ENCODE results near the gene CYBA. TPM values are rescaled to one million over a fixed set of nuclear protein-coding genes. Genes with fewer than 3 reads are reported as not detected.
"Not testable (repeated sequence)": the region's sequence is repeated elsewhere in the genome, so short reads cannot be mapped to it uniquely, and the experiment has no call there.

The CYBA gene
- total and polyA plus RNA-seq, 3 experiments from 2014 or later: 208 to 1,129 (median 237) TPM

GRCh38 chr16:88677721-88678120, 26.9 kb upstream of the CYBA start:
- DNase-seq: no peak
- Mint-ChIP-seq H3K9me3 (no peaks in the 10 kb centered on the region), H3K4me1 (peaks cover 17 to 26% (median 20%) of the 10 kb centered on the region in 3 donors), H3K27me3 (no peaks in the 10 kb centered on the region), H3K4me3 (no peak overlapping the region), H3K27ac (no peak overlapping the region), H3K36me3 (peaks cover 0 to 52% (median 0%) of the 10 kb centered on the region in 3 donors)
- POLR2A ChIA-PET: no interaction called here
- Histone ChIP-seq H3K27ac (ENCODE audit: low read depth, low read length) (no peak overlapping the region), H3K4me3 (ENCODE audit: low read length) (no peak overlapping the region), H3K36me3 (ENCODE audit: insufficient read depth, low read length) (peaks cover 21% of the 10 kb centered on the region), H3K27me3 (ENCODE audit: insufficient read depth, low read length, poor library complexity, severe bottlenecking) (no peaks in the 10 kb centered on the region), H3K4me1 (ENCODE audit: insufficient read depth, low read length) (peaks cover 22% of the 10 kb centered on the region), H3K9me3 (ENCODE audit: low read length) (no peaks in the 10 kb centered on the region)
- CTCF ChIA-PET: interaction anchor here (1.5 kb wide), 1 partner anchor 60 kb away, joined by 3 read pairs; no protein-coding TSS in a partner anchor

DNA sequence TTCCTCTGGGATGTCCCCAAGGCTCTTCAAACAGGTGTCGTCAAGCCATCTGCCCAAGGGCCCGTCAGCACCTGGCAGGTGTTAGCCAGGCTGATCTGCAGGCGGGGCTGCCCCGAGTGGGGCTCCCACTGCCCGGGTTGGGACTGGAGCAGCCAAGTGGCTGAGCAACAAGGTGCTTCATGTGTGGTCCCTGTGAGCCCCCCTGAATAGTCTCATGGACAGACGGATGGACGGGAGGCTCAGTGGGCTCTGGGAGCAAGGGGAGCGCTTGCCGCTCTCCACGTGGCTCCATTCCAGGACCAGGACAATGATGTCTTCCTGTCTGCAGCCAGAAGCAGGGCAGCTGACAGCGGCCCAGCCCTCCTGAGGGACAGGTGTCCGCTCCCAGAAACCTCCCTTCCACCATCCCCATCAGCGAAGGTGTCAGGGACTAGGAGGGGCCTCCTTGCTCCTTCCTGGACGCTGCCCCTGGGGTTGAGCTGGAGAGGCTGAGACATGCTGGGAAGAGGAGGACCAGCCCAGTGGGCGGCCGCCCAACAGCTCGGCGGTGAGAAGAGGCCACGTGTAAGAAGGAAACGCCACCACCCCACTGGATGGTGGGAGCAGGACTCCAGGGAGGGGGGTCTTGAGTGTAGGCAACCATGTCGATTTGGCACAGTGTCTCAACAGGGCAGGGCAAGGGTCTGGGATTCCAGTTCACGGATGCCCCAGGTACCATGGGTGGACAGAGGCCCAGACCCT, 25.8 kb upstream of the CYBA start:
- H3K27me3 Mint-ChIP-seq: no peaks in the 10 kb centered on the region
- peaks cover 7 to 16% (median 11%) of the 10 kb centered on the region in 3 donors for H3K4me1 Mint-ChIP-seq
- H3K27ac Mint-ChIP-seq: peak overlapping the region in 2 of 8 donors; percentile 42 to 73
- no peak overlapping the region for H3K27ac ChIP-seq (ENCODE audit: low read depth, low read length)
- peaks cover 13% of the 10 kb centered on the region for H3K4me1 ChIP-seq (ENCODE audit: insufficient read depth, low read length)
- peaks cover 21% of the 10 kb centered on the region for H3K36me3 ChIP-seq (ENCODE audit: insufficient read depth, low read length)
- peaks cover 0 to 51% (median 0%) of the 10 kb centered on the region in 3 donors for H3K36me3 Mint-ChIP-seq
- POLR2A ChIA-PET: no interaction called here
- H3K4me3 Mint-ChIP-seq: no peak overlapping the region
- no peaks in the 10 kb centered on the region for H3K27me3 ChIP-seq (ENCODE audit: insufficient read depth, low read length, poor library complexity, severe bottlenecking)
- no peak overlapping the region for H3K4me3 ChIP-seq (ENCODE audit: low read length)
- H3K9me3 Mint-ChIP-seq: no peaks in the 10 kb centered on the region
- DNase-seq: no peak
- CTCF ChIA-PET: interaction anchor here (1.5 kb wide), 1 partner anchor 61 kb away, joined by 3 read pairs; no protein-coding TSS in a partner anchor
- H3K9me3 ChIP-seq (ENCODE audit: low read length): no peaks in the 10 kb centered on the region

GRCh38 chr16:88673716-88674379, 23.0 kb upstream of the CYBA start:
- no peak for DNase-seq
- no peaks in the 10 kb centered on the region for H3K27me3 ChIP-seq (ENCODE audit: insufficient read depth, low read length, poor library complexity, severe bottlenecking)
- Mint-ChIP-seq H3K9me3 (no peaks in the 10 kb centered on the region), H3K27ac (no peak overlapping the region), H3K4me3 (no peak overlapping the region), H3K4me1 (no peaks in the 10 kb centered on the region), H3K36me3 (peaks cover 0 to 35% (median 0%) of the 10 kb centered on the region in 3 donors), H3K27me3 (no peaks in the 10 kb centered on the region)
- H3K36me3 ChIP-seq (ENCODE audit: insufficient read depth, low read length): peaks cover 14% of the 10 kb centered on the region
- H3K4me3 ChIP-seq (ENCODE audit: low read length): no peak overlapping the region
- H3K27ac ChIP-seq (ENCODE audit: low read depth, low read length): no peak overlapping the region
- POLR2A ChIA-PET: no interaction called here
- H3K4me1 ChIP-seq (ENCODE audit: insufficient read depth, low read length): no peaks in the 10 kb centered on the region
- CTCF ChIA-PET: no interaction called here
- no peaks in the 10 kb centered on the region for H3K9me3 ChIP-seq (ENCODE audit: low read length)

- Histone ChIP-seq H3K4me3 (ENCODE audit: low read length) (no peak overlapping the region), H3K36me3 (ENCODE audit: insufficient read depth, low read length) (peaks cover 8% of the 10 kb centered on the region), H3K27me3 (ENCODE audit: insufficient read depth, low read length, poor library complexity, severe bottlenecking) (no peaks in the 10 kb centered on the region), H3K9me3 (ENCODE audit: low read length) (no peaks in the 10 kb centered on the region), H3K27ac (ENCODE audit: low read depth, low read length) (no peak overlapping the region), H3K4me1 (ENCODE audit: insufficient read depth, low read length) (no peaks in the 10 kb centered on the region)
- ChIA-PET POLR2A (no interaction called here), CTCF (interaction anchor here (1.1 to 1.6 kb wide), 2 partner anchors 9 to 12 kb away, joined by 3 to 4 read pairs; no protein-coding TSS in a partner anchor)
- Mint-ChIP-seq H3K36me3 (peaks cover 0 to 25% (median 0%) of the 10 kb centered on the region in 3 donors), H3K4me3 (no peak overlapping the region), H3K27me3 (no peaks in the 10 kb centered on the region), H3K27ac (no peak overlapping the region), H3K4me1 (no peaks in the 10 kb centered on the region), H3K9me3 (no peaks in the 10 kb centered on the region)
- DNase-seq: no peak
Observed at GRCh38 chr16:88672776-88673175, 21.9 kb upstream of the CYBA start.

GRCh38 chr16:88671806-88672205, 21.0 kb upstream of the CYBA start:
- Mint-ChIP-seq H3K9me3 (no peaks in the 10 kb centered on the region), H3K4me1 (peaks cover 0 to 2% (median 0%) of the 10 kb centered on the region in 3 donors), H3K4me3 (no peak overlapping the region), H3K27ac (no peak overlapping the region), H3K27me3 (no peaks in the 10 kb centered on the region), H3K36me3 (peaks cover 0 to 16% (median 0%) of the 10 kb centered on the region in 3 donors)
- no peak overlapping the region for H3K4me3 ChIP-seq (ENCODE audit: low read length)
- DNase-seq: no peak
- H3K36me3 ChIP-seq (ENCODE audit: insufficient read depth, low read length): no peaks in the 10 kb centered on the region
- no peak overlapping the region for H3K27ac ChIP-seq (ENCODE audit: low read depth, low read length)
- no peaks in the 10 kb centered on the region for H3K27me3 ChIP-seq (ENCODE audit: insufficient read depth, low read length, poor library complexity, severe bottlenecking)
- ChIA-PET POLR2A (no interaction called here), CTCF (interaction anchor here (1.1 to 1.6 kb wide), 3 partner anchors 8 to 13 kb away, joined by 3 to 4 read pairs (median 3); no protein-coding TSS in a partner anchor)
- no peaks in the 10 kb centered on the region for H3K9me3 ChIP-seq (ENCODE audit: low read length)
- H3K4me1 ChIP-seq (ENCODE audit: insufficient read depth, low read length): no peaks in the 10 kb centered on the region

GRCh38 chr16:88669980-88670379, 19.1 kb upstream of the CYBA start:
- peak overlapping the region in 1 of 8 donors; percentile 38 for H3K27ac Mint-ChIP-seq
- Histone ChIP-seq H3K36me3 (ENCODE audit: insufficient read depth, low read length) (no peaks in the 10 kb centered on the region), H3K4me1 (ENCODE audit: insufficient read depth, low read length) (no peaks in the 10 kb centered on the region), H3K27ac (ENCODE audit: low read depth, low read length) (no peak overlapping the region), H3K9me3 (ENCODE audit: low read length) (no peaks in the 10 kb centered on the region), H3K4me3 (ENCODE audit: low read length) (no peak overlapping the region), H3K27me3 (ENCODE audit: insufficient read depth, low read length, poor library complexity, severe bottlenecking) (no peaks in the 10 kb centered on the region)
- no peaks in the 10 kb centered on the region for H3K9me3 Mint-ChIP-seq
- peaks cover 2 to 3% (median 3%) of the 10 kb centered on the region in 3 donors for H3K4me1 Mint-ChIP-seq
- peaks cover 0 to 10% (median 2%) of the 10 kb centered on the region in 3 donors for H3K36me3 Mint-ChIP-seq
- H3K4me3 Mint-ChIP-seq: no peak overlapping the region
- ChIA-PET POLR2A (interaction anchor here (1.0 kb wide), 1 partner anchor 34 kb away, joined by 3 read pairs; no protein-coding TSS in a partner anchor), CTCF (interaction anchor here (1.2 to 1.5 kb wide), 3 partner anchors 15 to 68 kb away, joined by 3 to 4 read pairs (median 3); no protein-coding TSS in a partner anchor)
- no peak for DNase-seq
- no peaks in the 10 kb centered on the region for H3K27me3 Mint-ChIP-seq

GRCh38 chr16:88669493-88669892, 18.6 kb upstream of the CYBA start:
- not testable (repeated sequence) for H3K9me3 ChIP-seq (ENCODE audit: low read length); H3K36me3 ChIP-seq (ENCODE audit: insufficient read depth, low read length)

GRCh38 chr16:88667461-88667860, 16.6 kb upstream of the CYBA start:
- Histone ChIP-seq H3K27me3 (ENCODE audit: insufficient read depth, low read length, poor library complexity, severe bottlenecking) (no peaks in the 10 kb centered on the region), H3K4me3 (ENCODE audit: low read length) (no peak overlapping the region), H3K36me3 (ENCODE audit: insufficient read depth, low read length) (no peaks in the 10 kb centered on the region), H3K9me3 (ENCODE audit: low read length) (no peaks in the 10 kb centered on the region), H3K4me1 (ENCODE audit: insufficient read depth, low read length) (peaks cover 8% of the 10 kb centered on the region), H3K27ac (ENCODE audit: low read depth, low read length) (no peak overlapping the region)
- ChIA-PET POLR2A (interaction anchor here (0.7 to 1.4 kb wide), 2 partner anchors 48 to 51 kb away, joined by 3 read pairs; no protein-coding TSS in a partner anchor), CTCF (no interaction called here)
- Mint-ChIP-seq H3K27ac (peak overlapping the region in 3 of 8 donors; percentile 25 to 66 (median 45)), H3K9me3 (no peaks in the 10 kb centered on the region), H3K27me3 (no peaks in the 10 kb centered on the region), H3K4me3 (no peak overlapping the region), H3K4me1 (peaks cover 6 to 14% (median 8%) of the 10 kb centered on the region in 3 donors), H3K36me3 (peaks cover 0 to 8% (median 2%) of the 10 kb centered on the region in 3 donors)
- DNase-seq: no peak

More at GRCh38 chr16:88669493-88669892, 18.6 kb upstream of the CYBA start:
- H3K4me1 Mint-ChIP-seq; H3K4me1 ChIP-seq (ENCODE audit: insufficient read depth, low read length); H3K36me3 Mint-ChIP-seq; DNase-seq; H3K27ac Mint-ChIP-seq; H3K27ac ChIP-seq (ENCODE audit: low read depth, low read length); H3K9me3 Mint-ChIP-seq; H3K4me3 Mint-ChIP-seq; POLR2A ChIA-PET; H3K27me3 Mint-ChIP-seq; H3K4me3 ChIP-seq (ENCODE audit: low read length); H3K27me3 ChIP-seq (ENCODE audit: insufficient read depth, low read length, poor library complexity, severe bottlenecking): not testable (repeated sequence)
- CTCF ChIA-PET: interaction anchor here (1.2 to 1.5 kb wide), 2 partner anchors 16 to 37 kb away, joined by 3 to 4 read pairs; no protein-coding TSS in a partner anchor
